OCI-LY7 (cell line): ENCODE measurements around the gene GIT2. TPM values are rescaled to one million over a fixed set of nuclear protein-coding genes. Genes with fewer than 3 reads are reported as not detected.
A peak's percentile ranks its signal among the peaks of the same experiment; 100 is the strongest.
"Not testable (repeated sequence)": the region's sequence is repeated elsewhere in the genome, so short reads cannot be mapped to it uniquely, and the experiment has no call there.

ENCODE experiments used
- BruUV-seq: library from RNA; stranded (reverse); fragments of 400-500 nt; replicated peaks from 2 replicates; lab custom pipeline; 2021; lab: Mats Ljungman, UMichigan
- CTCF ChIA-PET: fragments of 300-600 bp; sonication (Branson Sonifier 250); formaldehyde crosslinking; loops from one replicate; lab custom pipeline; 2022; ENCODE audit warnings: antibody characterized with exemption; ENCODE audit not compliant: unreplicated experiment; lab: Charles Lee
- POLR2A ChIA-PET: fragments of 300-600 bp; sonication (Branson Sonifier 250); formaldehyde crosslinking; loops from one replicate; lab custom pipeline; 2022; ENCODE audit warnings: antibody characterized with exemption; lab: Charles Lee
- DNase-seq: peaks from one replicate; pipeline ENCODE4 v3.0.0-alpha.2; 2015; ENCODE audit warnings: low spot score
- H2AFZ ChIP-seq: fragments of 200-600 bp; sonication (generic), shearing (Covaris generic); 2 replicates; pipeline ENCODE4 v1.6.1; 2014; ENCODE audit warnings: mild to moderate bottlenecking, antibody characterized with exemption, low read length, moderate library complexity
- H3K27ac ChIP-seq: fragments of 200-600 bp; sonication (generic); 2 replicates; pipeline ENCODE4 v1.5.1; 2014; ENCODE audit warnings: mixed run types, low read depth, mild to moderate bottlenecking, moderate library complexity, low read length, inconsistent platforms; ENCODE audit not compliant: poor library complexity, severe bottlenecking
- H3K36me3 ChIP-seq: fragments of 200-600 bp; sonication (generic); 2 replicates; pipeline ENCODE4 v1.6.1; 2014; ENCODE audit warnings: mild to moderate bottlenecking, antibody characterized with exemption, low read length, moderate library complexity, mixed read lengths; ENCODE audit not compliant: insufficient read depth
- H3K4me1 ChIP-seq: fragments of 200-600 bp; sonication (generic); 2 replicates; pipeline ENCODE4 v1.5.1; 2014; ENCODE audit warnings: mild to moderate bottlenecking, low read length; ENCODE audit not compliant: insufficient read depth, poor library complexity, severe bottlenecking
- H3K4me2 ChIP-seq: fragments of 200-600 bp; sonication (generic); 2 replicates; pipeline ENCODE4 v1.6.1; 2014; ENCODE audit warnings: mild to moderate bottlenecking, low read length
- H3K4me3 ChIP-seq: fragments of 200-600 bp; sonication (generic); 2 replicates; pipeline ENCODE4 v1.5.1; 2014; ENCODE audit warnings: mild to moderate bottlenecking, low read depth, low read length; ENCODE audit not compliant: poor library complexity, severe bottlenecking
- H3K79me2 ChIP-seq: fragments of 200-600 bp; sonication (generic); 2 replicates; pipeline ENCODE4 v1.6.1; 2016; ENCODE audit warnings: low read depth, mild to moderate bottlenecking, low read length, moderate library complexity, mixed read lengths; ENCODE audit not compliant: insufficient read depth
- H3K9me2 ChIP-seq: fragments of 200-600 bp; sonication (generic); 2 replicates; pipeline ENCODE4 v1.6.1; 2016; ENCODE audit warnings: mild to moderate bottlenecking, low read length, mixed read lengths; ENCODE audit not compliant: insufficient read depth
- H3K9me3 ChIP-seq: fragments of 200-600 bp; sonication (generic); 2 replicates; pipeline ENCODE4 v1.6.1; 2014; ENCODE audit warnings: mild to moderate bottlenecking, mixed run types, low read length, mixed read lengths
- H4K20me1 ChIP-seq: fragments of 200-600 bp; sonication (generic); 2 replicates; pipeline ENCODE4 v1.6.1; 2014; ENCODE audit warnings: mild to moderate bottlenecking, antibody characterized with exemption, low read length, moderate library complexity, mixed read lengths; ENCODE audit not compliant: insufficient read depth
- EZH2phosphoT487 ChIP-seq: fragments of 200-600 bp; sonication (generic); IDR thresholded peaks from 2 replicates; pipeline ENCODE4 v1.6.1; 2018; ENCODE audit warnings: low read depth, borderline replicate concordance, mild to moderate bottlenecking, mixed run types, antibody characterized with exemption, low read length, moderate library complexity, mixed read lengths
- intact Hi-C: fragments of 100-400 bp; cut with micrococcal nuclease; formaldehyde crosslinking; loops from one replicate; pipeline ENCODE4 v1.10.0; 2022; ENCODE audit not compliant: unreplicated experiment
- total RNA-seq, 2 experiments: library from RNA; depleted of rRNA in 1 of 2; stranded (reverse); fragments of >200 nt in 1 of 2; shearing (Covaris generic) in 1 of 2; gene quantifications; 2 replicates each; pipeline ENCODE4 v1.2.3, GENCODE V29; 2014 to 2022
- TF ChIP-seq, protein P1 (sequence below): fragments of 200-600 bp; sonication (generic); conservative IDR thresholded peaks from 2 replicates; pipeline ENCODE4 v1.5.1; 2014; ENCODE audit warnings: mild to moderate bottlenecking, antibody characterized with exemption, low read length, moderate library complexity, mixed read lengths

Gene GIT2
- total RNA-seq, 2 experiments from 2014 or later, result 57.1 to 123 TPM

DNA sequence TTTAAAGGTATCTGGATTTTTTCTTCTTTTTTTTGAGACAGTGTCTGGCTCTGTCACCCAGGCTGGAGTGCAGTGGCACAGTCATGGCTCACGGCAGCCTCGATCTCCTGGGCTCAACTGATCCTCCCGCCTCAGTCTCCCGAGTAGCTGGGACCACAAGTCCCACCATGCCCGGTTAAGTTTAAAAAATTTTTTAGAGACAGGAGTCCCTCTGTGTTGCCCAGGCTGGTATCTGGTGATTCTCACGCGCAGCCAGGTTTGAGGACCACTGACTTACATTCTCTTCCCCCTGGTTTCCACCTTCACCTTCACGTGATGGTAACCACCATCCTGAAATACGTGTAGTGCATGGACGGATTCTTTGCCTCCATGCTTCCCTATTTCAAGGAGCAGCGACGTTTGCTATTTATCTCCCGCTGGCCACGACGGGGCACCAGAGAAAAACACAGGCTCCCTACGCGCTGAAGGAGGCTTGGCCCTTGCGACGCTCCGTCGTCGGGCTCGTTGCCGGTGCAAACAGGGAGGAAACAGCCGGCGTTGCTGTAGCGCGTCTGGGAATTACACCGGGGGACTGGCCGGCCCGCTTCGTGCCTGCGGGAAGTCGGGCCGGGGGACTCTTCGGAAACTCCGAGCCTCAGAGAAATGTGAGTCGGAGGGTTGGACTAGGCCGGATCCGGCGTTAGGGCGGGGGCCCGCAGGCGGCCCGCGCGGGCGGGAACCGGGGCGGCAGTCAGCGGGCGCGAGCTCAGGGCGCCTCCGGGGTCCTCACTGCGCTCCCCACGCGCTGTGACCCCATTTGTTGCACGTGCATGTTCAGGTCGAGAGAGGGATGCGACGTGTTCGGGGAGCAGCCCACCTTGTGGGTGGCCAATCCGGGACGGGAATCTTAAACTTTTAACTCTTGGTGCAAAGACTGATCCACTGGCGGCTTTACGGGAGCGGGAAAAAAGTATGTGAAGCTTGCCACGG lies 96.1 kb downstream of the GIT2 start, which contains the start of gene TCHP:
TSS of gene TCHP (plus strand) at position 492 of the 969 bp plus-strand sequence. CDS start 2,753 bp downstream, outside the sequence.
- Histone ChIP-seq H2AFZ (peak within 1 kb of the TSS; percentile 93), H4K20me1 (no peaks in the 10 kb centered on the region), H3K4me2 (peak within 1 kb of the TSS; percentile 75), H3K27ac (peak within 1 kb of the TSS; percentile 40), H3K36me3 (peaks cover 25% of the 10 kb centered on the region), H3K4me1 (peaks cover 30% of the 10 kb centered on the region), H3K9me3 (no peaks in the 10 kb centered on the region), H3K4me3 (peak within 1 kb of the TSS; percentile 71), H3K79me2 (peaks cover 9% of the 10 kb centered on the region; the same call in 1 of the 2 replicates), H3K9me2 (no peaks in the 10 kb centered on the region)
- ChIA-PET POLR2A (interaction anchor here (0.6 to 1.4 kb wide), 4 partner anchors 11 to 478 kb away, joined by 3 to 6 read pairs (median 3); no protein-coding TSS in a partner anchor), CTCF (interaction anchor here (1.4 kb wide), 1 partner anchor 11 kb away, joined by 5 read pairs; no protein-coding TSS in a partner anchor)
- TF ChIP-seq, protein P1, sequence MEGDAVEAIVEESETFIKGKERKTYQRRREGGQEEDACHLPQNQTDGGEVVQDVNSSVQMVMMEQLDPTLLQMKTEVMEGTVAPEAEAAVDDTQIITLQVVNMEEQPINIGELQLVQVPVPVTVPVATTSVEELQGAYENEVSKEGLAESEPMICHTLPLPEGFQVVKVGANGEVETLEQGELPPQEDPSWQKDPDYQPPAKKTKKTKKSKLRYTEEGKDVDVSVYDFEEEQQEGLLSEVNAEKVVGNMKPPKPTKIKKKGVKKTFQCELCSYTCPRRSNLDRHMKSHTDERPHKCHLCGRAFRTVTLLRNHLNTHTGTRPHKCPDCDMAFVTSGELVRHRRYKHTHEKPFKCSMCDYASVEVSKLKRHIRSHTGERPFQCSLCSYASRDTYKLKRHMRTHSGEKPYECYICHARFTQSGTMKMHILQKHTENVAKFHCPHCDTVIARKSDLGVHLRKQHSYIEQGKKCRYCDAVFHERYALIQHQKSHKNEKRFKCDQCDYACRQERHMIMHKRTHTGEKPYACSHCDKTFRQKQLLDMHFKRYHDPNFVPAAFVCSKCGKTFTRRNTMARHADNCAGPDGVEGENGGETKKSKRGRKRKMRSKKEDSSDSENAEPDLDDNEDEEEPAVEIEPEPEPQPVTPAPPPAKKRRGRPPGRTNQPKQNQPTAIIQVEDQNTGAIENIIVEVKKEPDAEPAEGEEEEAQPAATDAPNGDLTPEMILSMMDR, result peak; percentile 39
- no peak for TF ChIP-seq EZH2phosphoT487
- peak; percentile 78 for DNase-seq
- intact Hi-C loops, result no loop called here
- BruUV-seq, result no TSS peak

DNA sequence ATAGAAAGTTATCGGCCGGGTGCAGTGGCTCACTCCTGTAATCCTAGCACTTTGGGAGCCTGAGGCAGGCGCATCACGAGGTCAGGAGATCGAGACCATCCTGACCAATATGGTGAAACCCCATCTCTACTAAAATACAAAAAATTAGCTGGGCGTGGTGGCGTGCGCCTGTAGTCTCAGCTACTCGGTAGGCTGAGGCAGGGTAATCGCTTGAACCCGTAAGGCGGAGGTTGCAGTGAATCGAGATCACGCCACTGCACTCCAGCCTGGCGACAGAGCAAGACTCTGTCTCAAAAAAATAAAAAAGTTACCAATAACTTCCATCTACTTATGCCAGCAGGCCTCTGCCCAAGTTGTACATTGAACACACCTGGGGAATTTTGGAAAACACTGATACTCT lies 96.8 kb downstream of the GIT2 start:
- H3K4me2 ChIP-seq, result peak overlapping the region; percentile 75
- H3K9me3 ChIP-seq, POLR2A ChIA-PET, intact Hi-C loops, H3K9me2 ChIP-seq, CTCF ChIA-PET, BruUV-seq, H3K79me2 ChIP-seq, H4K20me1 ChIP-seq, DNase-seq: not testable (repeated sequence)
- peaks cover 18% of the 10 kb centered on the region for H3K36me3 ChIP-seq
- H3K4me3 ChIP-seq, result peak overlapping the region; percentile 71
- H3K27ac ChIP-seq, result peak overlapping the region; percentile 40
- H2AFZ ChIP-seq, result peak overlapping the region; percentile 93
- peaks cover 30% of the 10 kb centered on the region for H3K4me1 ChIP-seq

DNA sequence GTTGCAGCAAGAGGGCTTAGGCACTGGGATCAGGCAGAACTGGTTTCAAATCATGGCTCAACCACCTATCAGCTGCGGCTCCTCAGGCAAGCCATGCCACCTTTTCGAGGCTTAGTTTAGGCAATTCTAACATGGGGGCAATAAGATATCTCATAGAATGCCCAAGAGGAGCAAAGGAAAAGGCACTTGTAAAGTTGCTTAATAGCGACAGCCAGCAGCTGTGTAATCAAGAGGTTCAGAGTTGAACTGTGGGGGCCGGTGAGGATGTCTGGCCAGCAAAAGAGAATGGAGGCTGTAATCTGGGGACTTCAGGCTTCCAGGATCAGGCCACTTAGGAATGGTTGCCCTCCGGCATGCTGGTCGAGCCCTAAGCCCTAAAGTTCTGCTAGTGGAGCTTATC lies 99.1 kb downstream of the GIT2 start:
- ChIA-PET CTCF (no interaction called here), POLR2A (no interaction called here)
- intact Hi-C loops, result no loop called here
- BruUV-seq, result no TSS peak
- no peak for DNase-seq
- Histone ChIP-seq H3K9me3 (no peaks in the 10 kb centered on the region), H3K36me3 (no peaks in the 10 kb centered on the region), H4K20me1 (no peaks in the 10 kb centered on the region), H2AFZ (no peak overlapping the region), H3K27ac (no peak overlapping the region), H3K79me2 (peaks cover 9% of the 10 kb centered on the region; the same call in 1 of the 2 replicates), H3K9me2 (no peaks in the 10 kb centered on the region), H3K4me2 (no peak overlapping the region), H3K4me3 (no peak overlapping the region), H3K4me1 (peaks cover 47% of the 10 kb centered on the region)
- TF ChIP-seq, protein P1, result no peak
- TF ChIP-seq EZH2phosphoT487, result no peak
